DOHH2 (cell line): ENCODE data around the gene GPRC5A.

Experiments used
- EZH2phosphoT487 ChIP-seq: fragments of 200-600 bp; sonication (generic); IDR thresholded peaks from 2 replicates; pipeline ENCODE4 v1.6.1; 2017; ENCODE audit warnings: borderline replicate concordance, mild to moderate bottlenecking, antibody characterized with exemption, low read length, moderate library complexity, mixed read lengths
- TF ChIP-seq, protein P1 (sequence below): fragments of 200-600 bp; sonication (generic); IDR thresholded peaks from one replicate; pipeline ENCODE4 v1.5.1; 2014; ENCODE audit warnings: antibody characterized with exemption, mild to moderate bottlenecking, low read depth, low read length; ENCODE audit not compliant: poor library complexity, severe bottlenecking

DNA sequence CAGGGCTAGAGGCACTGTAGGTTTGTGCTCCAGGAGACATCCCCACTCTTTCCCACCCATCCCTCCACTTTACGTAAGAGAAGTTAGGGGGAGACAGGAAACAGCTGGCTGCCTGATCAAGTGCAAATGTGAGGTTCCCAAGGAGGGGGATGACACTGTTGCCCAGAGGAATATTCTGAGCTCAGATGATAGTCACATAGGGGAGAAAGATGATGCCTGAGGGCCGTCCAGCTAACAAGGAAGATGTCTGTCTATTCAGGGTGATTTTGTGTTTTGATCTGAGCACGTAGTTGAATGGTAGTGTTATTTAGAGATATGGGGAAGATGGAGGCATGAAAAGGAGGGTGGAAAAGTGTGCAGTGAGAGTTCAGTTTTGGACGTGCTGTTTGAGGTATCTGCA, 74.5 kb downstream of the GPRC5A start:
- TF ChIP-seq, protein P1, sequence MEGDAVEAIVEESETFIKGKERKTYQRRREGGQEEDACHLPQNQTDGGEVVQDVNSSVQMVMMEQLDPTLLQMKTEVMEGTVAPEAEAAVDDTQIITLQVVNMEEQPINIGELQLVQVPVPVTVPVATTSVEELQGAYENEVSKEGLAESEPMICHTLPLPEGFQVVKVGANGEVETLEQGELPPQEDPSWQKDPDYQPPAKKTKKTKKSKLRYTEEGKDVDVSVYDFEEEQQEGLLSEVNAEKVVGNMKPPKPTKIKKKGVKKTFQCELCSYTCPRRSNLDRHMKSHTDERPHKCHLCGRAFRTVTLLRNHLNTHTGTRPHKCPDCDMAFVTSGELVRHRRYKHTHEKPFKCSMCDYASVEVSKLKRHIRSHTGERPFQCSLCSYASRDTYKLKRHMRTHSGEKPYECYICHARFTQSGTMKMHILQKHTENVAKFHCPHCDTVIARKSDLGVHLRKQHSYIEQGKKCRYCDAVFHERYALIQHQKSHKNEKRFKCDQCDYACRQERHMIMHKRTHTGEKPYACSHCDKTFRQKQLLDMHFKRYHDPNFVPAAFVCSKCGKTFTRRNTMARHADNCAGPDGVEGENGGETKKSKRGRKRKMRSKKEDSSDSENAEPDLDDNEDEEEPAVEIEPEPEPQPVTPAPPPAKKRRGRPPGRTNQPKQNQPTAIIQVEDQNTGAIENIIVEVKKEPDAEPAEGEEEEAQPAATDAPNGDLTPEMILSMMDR: no peak
- no peak for TF ChIP-seq EZH2phosphoT487
